Measurements from ENCODE around the gene NLGN4X. TPM values are rescaled to one million over a fixed set of nuclear protein-coding genes. Genes with fewer than 3 reads are reported as not detected.

The NLGN4X gene
- total RNA-seq, 1 experiment from 2014 or later: 0.05 TPM

DNA sequence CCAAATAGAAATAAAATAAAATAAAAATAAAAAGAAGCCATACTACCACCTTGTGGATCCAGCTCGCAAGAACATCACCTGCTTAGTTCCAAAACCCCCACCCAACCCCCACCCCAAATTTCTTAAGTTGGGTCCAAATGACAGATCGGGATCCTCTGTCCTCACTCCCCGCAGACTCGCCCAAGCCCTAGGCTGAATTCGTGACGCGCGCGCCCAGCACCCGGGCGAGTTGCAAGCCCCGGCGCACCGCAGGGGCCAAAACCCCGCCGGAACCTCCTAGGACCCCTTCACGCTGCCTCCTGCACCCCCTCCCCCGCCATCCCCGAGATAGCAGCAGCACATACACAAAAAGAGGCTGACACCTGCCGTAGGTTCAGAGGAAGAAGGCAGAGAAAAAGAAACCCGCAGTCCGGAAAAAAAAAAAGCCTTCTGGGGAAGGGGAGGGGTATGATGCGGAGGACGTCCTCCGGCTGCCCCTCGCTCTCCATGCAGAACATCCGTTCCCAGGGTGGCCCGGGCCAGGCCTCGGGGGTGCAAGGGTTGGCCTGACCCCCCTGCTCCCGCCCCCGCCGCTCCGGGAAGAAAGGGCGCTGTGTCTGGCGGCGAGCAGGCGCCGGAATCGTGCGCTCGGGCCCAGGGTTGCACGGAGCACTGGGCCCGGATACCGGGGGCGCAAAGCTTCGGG is 2.6 kb downstream of the NLGN4X start:
- Histone ChIP-seq H3K27me3 (ENCODE audit: insufficient read depth, low read length) (no peaks in the 10 kb centered on the region), H3K4me3 (replicated peaks in 1 of 2; ENCODE audit: low read depth in 1 of 2, low read length in 2 of 2) (no peak overlapping the region), H3K79me2 (ENCODE audit: insufficient read depth, low read length) (no peaks in the 10 kb centered on the region), H3K4me2 (ENCODE audit: low read length) (no peak overlapping the region), H3K9ac (ENCODE audit: low read length) (no peak overlapping the region), H3K9me3 (ENCODE audit: control insufficient read depth in 1 of 2, insufficient read depth in 1 of 2, low read depth in 1 of 2, low read length in 2 of 2) (no peaks in the 10 kb centered on the region; a peak in 1 of 4 replicates), H4K20me1 (ENCODE audit: insufficient read depth) (no peaks in the 10 kb centered on the region), H3K27ac (ENCODE audit: low read depth, low read length) (no peak overlapping the region), H2AFZ (ENCODE audit: low read depth, low read length, poor library complexity, severe bottlenecking) (no peak overlapping the region), H3K9me2 (ENCODE audit: insufficient read depth) (no peaks in the 10 kb centered on the region), H3K4me1 (ENCODE audit: control insufficient read depth in 1 of 2, insufficient read depth in 2 of 2, low read length in 2 of 2) (no peaks in the 10 kb centered on the region), H3K36me3 (ENCODE audit: control insufficient read depth in 1 of 2, insufficient read depth in 2 of 2, low read length in 2 of 2) (no peaks in the 10 kb centered on the region)
- DNase-seq (ENCODE audit: low read depth, low spot score) (no peak), ATAC-seq (no peak)
- RAD21 ChIA-PET (ENCODE audit: low non-redundant PET in 1 of 2, low total read pairs in 2 of 2, uncharacterized antibody in 2 of 2, unreplicated experiment in 2 of 2): no interaction called here
- CTCF ChIA-PET: no interaction called here
- intact Hi-C loops (cut with micrococcal nuclease): no loop called here
- POLR2A ChIA-PET: interaction anchor here (0.7 kb wide), 1 partner anchor 29 kb away, joined by 3 read pairs; no protein-coding TSS in a partner anchor
- BruUV-seq (replicated peaks): no TSS peak
- TF ChIP-seq, protein P1, sequence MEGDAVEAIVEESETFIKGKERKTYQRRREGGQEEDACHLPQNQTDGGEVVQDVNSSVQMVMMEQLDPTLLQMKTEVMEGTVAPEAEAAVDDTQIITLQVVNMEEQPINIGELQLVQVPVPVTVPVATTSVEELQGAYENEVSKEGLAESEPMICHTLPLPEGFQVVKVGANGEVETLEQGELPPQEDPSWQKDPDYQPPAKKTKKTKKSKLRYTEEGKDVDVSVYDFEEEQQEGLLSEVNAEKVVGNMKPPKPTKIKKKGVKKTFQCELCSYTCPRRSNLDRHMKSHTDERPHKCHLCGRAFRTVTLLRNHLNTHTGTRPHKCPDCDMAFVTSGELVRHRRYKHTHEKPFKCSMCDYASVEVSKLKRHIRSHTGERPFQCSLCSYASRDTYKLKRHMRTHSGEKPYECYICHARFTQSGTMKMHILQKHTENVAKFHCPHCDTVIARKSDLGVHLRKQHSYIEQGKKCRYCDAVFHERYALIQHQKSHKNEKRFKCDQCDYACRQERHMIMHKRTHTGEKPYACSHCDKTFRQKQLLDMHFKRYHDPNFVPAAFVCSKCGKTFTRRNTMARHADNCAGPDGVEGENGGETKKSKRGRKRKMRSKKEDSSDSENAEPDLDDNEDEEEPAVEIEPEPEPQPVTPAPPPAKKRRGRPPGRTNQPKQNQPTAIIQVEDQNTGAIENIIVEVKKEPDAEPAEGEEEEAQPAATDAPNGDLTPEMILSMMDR (IDR thresholded peaks at IDR 0.05 in 2 of 3, conservative IDR thresholded peaks at IDR 0.05 in 1 of 3; ENCODE audit: borderline replicate concordance in 1 of 3, insufficient read depth in 1 of 3, low read depth in 2 of 3, low read length in 2 of 3): no peak
- TF ChIP-seq YY1 (IDR thresholded peaks at IDR 0.05; ENCODE audit: extremely low read depth, insufficient replicate concordance, low read depth, low read length) (no peak), EGR1 (IDR thresholded peaks at IDR 0.05; ENCODE audit: low read depth) (no peak), EZH2 (IDR thresholded peaks at IDR 0.05) (no peak), RAD21 (IDR thresholded peaks at IDR 0.05; ENCODE audit: low read depth) (no peak), CEBPB (IDR thresholded peaks at IDR 0.05; ENCODE audit: low read depth) (no peak), SP1 (IDR thresholded peaks at IDR 0.05; ENCODE audit: low read depth) (no peak), SIN3A (IDR thresholded peaks at IDR 0.05; ENCODE audit: low read depth) (no peak), POLR2A (IDR thresholded peaks at IDR 0.05; ENCODE audit: borderline replicate concordance, extremely low read depth, insufficient read depth, insufficient read length) (no peak)

Data from HCT116 (cell line).